DND-41 (cell line): ENCODE data around the gene SHCBP1.

Experiments used
- CTCF ChIP-seq: IDR thresholded peaks from 2 replicates; pipeline ENCODE4 v1.5.1; 2012; ENCODE audit warnings: borderline replicate concordance, low read length, moderate library complexity, mild to moderate bottlenecking; ENCODE audit not compliant: poor library complexity, severe bottlenecking; ENCODE audit errors: extremely low read depth
- EZH2 ChIP-seq: IDR thresholded peaks from 3 replicates; pipeline ENCODE4 v1.6.1; 2012; ENCODE audit warnings: borderline replicate concordance, low read depth, mild to moderate bottlenecking, moderate library complexity, low read length, inconsistent platforms; ENCODE audit not compliant: severe bottlenecking

- no peak for TF ChIP-seq CTCF
- no peak for TF ChIP-seq EZH2
These were observed at the start of gene SHCBP1 for GRCh38 chr16:46621006-46621933.
